Measurements from ENCODE around the gene FANK1.

The FANK1 gene, protein sequence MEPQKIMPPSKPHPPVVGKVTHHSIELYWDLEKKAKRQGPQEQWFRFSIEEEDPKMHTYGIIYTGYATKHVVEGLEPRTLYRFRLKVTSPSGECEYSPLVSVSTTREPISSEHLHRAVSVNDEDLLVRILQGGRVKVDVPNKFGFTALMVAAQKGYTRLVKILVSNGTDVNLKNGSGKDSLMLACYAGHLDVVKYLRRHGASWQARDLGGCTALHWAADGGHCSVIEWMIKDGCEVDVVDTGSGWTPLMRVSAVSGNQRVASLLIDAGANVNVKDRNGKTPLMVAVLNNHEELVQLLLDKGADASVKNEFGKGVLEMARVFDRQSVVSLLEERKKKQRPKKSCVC

DNA sequence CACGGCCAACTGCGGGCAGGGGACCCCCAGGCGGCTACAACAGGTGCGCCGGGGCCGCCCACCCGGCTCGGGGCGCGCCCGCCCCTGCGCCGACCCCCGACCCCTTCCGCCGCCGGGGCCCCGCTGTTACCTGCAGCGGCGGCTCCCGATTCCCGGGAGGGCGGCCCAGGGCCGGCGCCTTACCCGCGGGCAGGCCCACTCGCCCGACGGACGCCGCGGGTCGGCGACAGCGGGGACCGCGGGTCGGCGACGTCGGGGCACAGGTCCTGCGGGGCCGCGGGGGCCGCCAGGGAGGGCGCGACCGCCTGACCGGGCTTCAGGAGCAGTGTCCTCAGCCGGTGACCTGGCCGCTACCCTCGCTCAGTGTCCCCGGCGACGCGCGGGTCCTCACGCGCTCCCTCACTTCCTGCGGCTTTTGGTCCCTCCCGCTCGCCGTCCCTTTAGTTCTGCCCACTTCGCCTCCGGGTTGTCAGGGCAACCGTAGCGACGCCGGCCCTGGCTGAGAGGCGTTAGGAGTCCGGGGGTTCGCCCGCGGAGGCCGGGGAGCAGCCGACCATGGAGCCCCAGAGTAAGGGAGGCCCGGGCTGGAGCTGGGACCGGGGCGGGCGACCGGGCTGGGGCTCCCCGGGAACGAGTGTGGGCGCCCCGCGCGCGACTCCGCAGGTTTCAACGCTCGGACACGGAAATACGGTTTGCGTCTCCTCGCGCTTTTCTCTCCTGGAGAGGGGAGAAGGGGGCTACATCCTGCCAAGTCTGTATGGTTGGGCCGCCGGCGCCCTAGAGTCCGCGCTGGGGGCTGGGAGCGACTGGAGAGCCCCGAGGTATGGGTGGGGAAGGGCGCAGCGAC lies at the start of gene FANK1:
Gene FANK1, plus strand, starts transcription at position 477 of the 847 bp plus-strand sequence. Its CDS starts 79 bp downstream, at position 556.
- DNase-seq (ENCODE audit: low read depth in 4 of 4, low spot score in 1 of 4): peak; percentile 49 to 76 (median 60)

DNA sequence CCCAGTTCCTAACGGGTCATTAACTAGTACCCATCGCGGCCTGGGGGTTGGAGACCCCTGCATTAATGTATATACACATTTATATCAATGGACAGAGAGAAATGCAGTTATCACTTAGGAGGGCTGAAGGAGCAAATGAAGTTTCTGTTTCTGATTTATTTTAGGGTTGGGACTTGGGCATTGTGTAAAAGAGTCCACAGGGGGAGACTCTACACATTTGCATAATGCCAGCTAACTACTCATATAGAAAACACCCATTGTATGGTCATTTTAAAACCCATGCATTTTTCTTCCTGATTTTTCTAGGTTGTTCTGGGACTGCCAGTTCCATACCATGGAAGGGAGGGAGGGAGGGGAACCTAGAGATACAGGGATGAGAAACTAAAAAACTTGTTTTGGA lies 49.5 kb upstream of the FANK1 start:
- DNase-seq (ENCODE audit: low read depth in 4 of 4, low spot score in 1 of 4): no peak

DNA sequence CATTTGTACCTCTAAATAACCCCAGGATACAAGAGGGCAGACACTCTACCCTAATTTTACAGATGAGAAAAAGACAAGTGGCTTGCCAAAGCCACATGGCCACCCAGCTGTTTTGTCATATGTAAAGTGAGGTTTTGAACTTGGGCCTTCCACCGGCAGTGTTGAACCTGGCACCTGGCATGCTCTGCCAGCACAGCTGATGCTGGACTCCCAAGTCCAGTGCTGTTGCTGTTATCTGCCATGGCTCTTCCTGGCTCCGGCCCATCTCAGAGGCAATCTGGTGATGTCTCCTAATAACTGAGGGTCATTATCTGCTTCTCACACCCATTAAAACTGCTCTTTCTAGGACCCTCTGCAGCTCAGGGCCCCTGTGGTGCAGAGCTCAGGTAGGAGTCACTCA lies 48.0 kb upstream of the FANK1 start:
- no peak for DNase-seq (ENCODE audit: low read depth in 4 of 4, low spot score in 1 of 4)

DNA sequence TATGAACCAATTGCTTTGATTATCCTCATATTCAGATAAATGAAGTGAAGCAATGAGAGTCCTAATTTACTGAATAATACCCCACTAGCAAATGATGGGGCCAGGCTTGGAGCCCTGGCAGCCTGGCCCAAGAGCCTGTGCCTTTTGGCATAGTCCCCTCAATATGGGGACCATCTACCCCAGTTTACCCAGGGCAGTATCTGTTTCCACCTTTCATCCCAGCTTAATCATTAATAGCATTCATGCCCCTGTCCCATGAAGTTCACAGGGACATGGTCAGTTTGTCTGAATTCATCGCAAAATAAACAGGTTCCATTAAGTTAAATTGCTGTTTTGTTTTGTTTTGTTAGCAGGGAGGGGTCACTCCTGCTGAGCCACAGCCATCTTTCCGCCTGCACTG lies 47.5 kb upstream of the FANK1 start:
- no peak for DNase-seq (ENCODE audit: low read depth in 4 of 4, low spot score in 1 of 4)

DNA sequence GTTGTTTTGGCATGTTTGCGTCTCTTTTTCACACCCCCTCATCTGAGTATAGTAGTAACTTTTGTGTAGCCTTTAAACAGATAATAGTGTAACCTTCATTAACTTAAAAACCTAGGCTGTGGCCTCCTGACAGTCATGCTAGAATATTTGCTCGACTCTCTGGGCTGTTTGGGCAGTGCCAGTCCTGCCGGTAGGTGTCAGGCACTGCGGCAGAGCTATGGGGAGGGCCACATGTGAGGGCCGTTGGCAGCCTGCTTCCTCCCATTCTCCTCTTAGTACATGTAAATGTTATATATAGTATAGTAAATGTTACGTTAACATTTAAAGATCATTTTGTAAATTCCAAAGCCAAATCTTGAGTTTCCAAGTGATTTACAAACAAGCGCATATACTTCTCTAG lies 46.9 kb upstream of the FANK1 start:
- no peak for DNase-seq (ENCODE audit: low read depth in 4 of 4, low spot score in 1 of 4)

DNA sequence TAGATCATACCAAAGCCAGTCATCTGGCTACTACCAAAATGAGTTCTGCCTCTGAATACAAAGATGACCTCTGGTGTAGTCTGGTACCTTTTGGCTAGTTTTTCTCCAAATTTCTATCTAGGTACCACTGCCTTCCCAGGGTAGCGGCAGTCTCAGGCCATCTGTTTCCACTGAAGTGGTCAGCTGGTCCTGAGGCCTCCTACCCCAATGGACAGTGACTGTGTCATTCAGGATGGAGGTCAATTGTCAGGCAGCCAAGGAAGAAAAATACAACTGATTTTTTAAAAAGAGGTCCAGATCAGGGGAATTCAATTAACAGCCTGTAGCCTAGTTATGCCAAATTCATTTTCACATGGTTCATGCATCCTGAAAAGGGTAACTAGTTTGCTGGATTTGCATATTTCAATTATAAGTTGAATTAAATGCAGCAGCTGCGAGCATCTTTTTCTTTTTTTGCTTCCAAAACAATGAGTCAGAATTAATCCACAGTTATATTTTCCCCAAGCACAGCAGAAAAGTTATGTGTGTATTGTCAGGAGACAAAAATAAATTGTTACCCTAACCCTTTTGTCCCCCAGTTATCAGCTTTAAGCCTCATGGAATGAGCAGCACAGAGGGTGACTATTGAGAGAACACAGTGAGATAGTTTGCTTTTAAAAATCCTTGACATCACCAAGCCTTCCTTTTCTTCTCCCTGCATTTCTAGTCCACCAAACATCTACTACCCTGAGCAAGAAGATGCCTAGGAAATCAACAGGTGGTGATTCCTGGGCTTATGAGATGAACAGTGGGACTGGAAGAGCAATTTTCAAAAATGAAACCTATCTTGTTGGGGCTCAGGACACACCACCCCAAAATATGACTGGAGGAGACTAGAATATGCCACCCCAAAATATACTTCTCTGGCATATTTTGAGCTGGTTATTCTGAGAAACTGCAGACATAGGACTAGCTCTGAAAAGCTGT lies 45.3 kb upstream of the FANK1 start:
- DNase-seq (ENCODE audit: low read depth in 4 of 4, low spot score in 1 of 4): no peak

DNA sequence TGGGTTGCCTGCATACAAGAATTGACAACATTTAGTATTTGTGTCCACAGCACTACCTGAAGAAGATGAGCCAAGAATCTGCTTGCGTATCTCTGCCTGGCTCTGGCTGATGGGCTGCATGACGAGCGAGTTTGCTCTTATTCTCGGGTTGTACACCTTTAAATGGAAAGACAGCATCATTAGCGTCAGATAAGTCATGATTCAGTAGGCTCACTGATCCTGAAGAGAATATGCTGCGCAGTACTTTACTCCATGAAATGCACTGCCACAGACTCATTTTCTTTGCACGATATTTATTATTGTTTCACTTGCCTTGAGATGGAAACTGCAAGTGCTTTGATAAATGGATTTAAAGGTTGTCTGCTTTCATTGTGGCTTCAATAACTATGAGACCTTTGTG lies 43.9 kb upstream of the FANK1 start:
- DNase-seq (ENCODE audit: low read depth in 4 of 4, low spot score in 1 of 4): no peak

DNA sequence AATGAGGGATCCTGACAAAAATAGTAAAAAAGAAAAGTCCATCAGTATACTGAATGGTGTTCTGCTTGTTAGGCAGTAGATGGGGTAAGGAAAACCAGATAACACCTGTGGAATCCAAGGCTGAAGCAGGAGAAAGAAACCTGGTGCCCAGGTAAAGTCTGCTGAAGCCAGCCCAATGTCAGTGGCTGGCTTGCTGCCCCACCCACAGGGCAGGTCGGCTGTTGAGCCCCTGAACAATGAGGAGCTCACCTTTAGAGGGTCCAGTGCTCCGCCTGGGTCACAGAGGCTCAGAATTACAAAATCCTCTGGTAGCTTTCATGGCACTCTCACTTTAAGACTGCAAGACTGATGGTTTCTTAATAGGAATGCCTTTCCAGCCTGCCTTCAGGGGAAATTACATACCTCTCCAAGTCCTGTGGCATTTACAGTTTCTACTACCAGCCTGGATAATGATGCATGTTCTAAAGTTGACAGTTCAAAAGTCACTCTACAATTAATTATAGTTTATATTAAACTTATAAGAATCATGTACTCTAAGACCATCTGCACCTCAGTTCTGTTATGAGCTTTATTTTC lies 39.1 kb upstream of the FANK1 start:
- DNase-seq (ENCODE audit: low read depth in 4 of 4, low spot score in 1 of 4): no peak

DNA sequence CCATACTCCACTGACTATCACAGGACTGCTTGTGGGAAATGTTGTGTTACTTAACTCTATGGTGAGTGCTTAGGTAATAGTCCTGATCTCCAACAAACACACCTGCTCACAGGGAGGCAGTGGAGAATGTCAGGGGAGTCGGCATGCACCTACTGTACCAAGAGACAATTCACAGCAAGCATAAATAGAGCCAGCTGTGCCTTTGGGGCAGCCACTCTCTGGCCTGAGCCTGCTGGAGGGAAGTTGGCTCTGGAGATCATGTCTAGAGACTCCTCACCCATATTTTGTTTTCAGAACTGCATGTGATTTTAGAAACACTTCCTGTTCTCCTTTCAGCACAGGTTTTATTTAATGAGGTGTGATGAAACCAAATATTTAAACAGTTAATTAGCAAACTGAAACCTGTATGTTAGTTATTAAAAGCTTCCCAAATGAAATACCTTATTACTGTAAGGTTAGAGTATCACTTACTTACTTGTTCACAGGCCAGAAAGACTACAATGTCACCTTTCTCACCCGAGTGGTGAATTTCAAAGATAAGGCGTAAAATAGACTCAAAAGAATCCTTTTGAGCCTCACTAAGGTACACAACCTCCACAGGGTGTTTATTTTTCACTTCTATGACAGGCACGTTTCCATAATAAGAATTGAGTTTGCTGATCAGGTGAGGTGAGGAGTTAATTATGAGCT lies 37.1 kb upstream of the FANK1 start:
- no peak for DNase-seq (ENCODE audit: low read depth in 4 of 4, low spot score in 1 of 4)

DNA sequence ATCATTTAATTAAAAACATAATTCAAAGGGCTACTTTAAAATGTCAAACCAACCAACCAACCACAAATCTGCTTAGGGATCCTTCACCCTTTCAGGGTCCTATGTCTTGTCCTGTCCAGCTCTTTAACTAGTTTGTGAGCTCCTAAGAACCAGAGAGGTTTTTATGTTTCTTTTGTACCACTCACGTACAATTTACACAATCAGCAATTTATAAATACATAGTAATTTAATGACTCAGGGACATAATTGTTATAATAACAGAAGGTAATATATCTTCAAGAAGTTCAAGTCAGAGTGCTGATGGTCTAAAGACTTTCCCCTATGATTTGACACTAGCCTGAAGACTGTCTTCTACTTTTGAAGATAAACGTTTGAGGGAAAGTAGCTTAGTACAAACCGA lies 31.2 kb upstream of the FANK1 start:
- DNase-seq (ENCODE audit: low read depth in 4 of 4, low spot score in 1 of 4): no peak

DNA sequence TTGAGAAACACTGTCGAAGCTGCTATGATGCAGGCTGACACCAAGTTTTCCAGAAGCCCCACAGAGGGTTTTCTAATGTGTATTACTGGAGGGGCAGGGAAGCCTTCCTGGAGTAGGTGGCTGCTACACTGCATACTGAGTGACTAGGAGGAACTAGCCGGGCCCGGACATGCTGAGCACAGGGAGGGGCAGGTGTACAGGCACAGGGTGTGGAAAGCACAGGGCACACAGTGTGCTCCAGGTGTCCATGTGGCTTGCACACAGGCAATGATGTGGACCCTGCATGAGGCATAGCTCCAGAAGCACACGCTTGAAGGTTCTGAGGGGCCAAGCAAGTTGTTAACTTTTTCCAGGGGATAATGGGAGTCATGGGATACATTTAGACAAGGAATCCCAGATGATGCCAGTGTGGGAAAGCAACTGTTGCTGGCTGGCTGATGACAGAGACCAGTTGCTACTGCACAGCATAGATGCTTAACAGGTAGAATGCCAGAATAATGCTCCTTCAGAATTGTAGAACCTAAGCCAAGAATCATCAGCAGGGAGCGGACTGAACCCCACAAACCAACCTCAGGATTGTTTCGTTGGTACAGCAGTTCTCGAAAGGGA lies 29.8 kb upstream of the FANK1 start:
- no peak for DNase-seq (ENCODE audit: low read depth in 4 of 4, low spot score in 1 of 4)

DNA sequence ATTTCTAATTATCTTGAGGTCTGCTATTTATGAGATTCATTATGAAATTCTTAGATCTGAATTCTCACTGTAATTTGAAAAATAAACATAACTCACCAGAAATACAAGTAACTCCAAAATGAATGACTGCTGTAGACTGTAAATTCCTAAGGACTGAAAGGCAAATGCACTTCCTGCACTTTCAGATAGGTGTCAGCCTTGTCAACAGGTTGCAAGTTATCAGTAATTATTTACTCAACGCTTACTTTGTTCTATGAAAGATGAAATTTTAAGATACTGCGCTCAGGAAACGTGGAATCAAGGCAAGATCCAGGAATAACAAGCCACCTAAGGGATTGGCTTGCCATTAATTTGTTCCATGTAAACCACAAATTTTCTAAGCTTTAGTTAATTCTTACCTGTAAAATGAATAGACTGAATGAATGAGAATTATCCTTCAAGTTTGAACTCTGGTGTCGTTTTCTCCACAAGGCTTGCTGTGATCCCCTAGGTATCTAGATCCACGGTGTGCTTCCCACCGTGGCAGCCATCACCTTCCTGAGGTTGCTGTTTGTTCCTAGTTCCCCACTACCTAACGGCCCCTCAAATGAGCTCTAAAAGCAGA lies 27.9 kb upstream of the FANK1 start:
- no peak for DNase-seq (ENCODE audit: low read depth in 4 of 4, low spot score in 1 of 4)

DNA sequence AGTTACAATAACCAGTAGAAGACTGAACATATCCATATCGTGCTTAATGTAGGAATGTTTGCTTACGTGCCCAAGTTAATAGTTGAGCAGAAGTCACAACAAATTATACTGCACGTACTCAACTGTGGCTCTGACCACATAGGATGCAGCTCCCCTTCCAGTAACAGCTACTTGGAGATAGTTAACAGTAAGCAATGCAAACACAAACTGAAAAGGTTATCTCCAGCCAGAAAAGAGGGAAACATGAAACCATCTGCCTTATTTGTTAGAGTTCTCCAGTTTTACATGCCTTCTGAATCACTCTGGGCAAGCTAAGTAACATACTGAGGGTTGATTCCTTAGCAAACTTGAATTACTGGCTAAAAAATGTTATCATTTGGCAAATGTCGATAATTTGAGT lies 25.0 kb upstream of the FANK1 start:
- DNase-seq (ENCODE audit: low read depth in 4 of 4, low spot score in 1 of 4): no peak

DNA sequence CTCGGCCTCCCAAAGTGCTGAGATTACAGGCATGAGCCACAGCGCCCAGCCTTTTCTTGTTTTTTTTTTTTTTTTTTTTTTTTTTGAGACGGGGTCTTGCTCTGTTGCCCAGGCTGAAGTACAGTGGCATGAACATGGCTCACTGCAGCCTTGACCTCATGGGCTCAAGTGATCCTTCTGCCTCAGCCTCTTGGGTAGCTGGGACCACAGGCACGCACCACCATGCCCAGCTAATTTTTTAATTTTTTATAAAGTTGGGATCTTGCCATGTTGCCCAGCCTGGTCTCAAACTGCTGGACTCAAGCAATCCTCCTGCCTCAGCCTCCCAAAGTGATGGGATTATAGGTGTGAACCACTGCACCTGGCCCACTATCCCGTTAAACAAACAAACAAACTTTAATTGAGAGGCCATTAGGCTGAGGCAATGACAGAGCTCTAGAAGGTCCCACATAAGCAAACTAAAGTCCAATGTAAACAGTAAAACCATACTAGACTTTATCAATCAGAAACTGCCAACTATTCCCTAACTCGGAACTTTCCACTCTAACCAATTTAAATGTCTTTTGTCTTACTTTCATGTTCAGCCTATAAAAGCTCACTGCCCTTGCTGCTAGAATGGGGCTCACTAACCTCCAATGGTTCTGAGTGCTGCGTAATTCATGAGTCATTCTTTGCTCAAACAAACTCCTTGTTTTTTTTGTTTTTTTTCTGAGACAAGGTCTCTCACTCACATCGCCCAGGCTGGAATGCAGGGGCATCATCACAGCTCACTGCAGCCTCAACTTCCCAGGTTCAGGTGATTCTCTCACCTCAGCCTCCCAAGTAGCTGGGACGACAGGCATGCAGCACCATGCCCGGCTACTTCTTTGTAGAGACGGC lies 17.2 kb upstream of the FANK1 start:
- no peak for DNase-seq (ENCODE audit: low read depth in 4 of 4, low spot score in 1 of 4)

DNA sequence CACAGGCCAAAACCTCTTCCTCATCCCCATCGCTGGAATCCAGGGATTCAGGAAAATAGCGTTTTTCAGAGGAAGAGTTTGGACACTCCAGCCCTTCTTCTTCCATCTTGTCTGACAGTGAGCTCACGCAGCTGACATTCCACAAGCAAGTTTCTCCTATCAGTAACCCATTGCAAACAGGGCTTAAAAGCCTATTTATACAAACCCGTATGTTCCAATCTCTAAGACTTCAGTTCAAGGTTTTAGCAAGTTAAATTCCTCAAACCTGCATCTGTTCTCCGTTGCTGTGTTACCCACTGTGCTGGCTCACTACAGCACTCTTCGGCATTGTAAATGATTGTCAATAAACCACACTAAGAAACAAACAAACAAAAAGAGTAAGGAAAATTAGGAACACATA lies 15.6 kb upstream of the FANK1 start:
- no peak for DNase-seq (ENCODE audit: low read depth in 4 of 4, low spot score in 1 of 4)

DNA sequence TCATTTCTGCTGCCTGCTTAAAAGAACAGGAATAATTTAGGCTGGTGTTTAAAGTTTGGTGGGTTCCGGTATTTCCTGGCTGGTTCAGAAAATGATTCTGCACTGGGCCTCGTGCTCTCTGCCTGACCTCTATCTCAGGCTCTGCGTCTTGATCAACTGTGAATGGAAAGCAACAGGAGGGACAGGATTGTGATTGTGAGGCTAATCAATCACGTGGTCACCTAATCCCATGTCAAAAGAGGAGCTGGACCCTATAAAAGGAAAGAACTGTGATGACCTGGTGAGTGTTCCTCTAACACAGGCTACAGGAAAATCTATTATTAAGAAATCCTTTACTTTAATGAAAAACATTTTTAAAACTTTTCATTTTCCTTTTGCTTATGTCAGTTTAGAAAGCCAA lies 15.2 kb upstream of the FANK1 start, which contains the start of gene DHX32:
Gene DHX32, minus strand, starts transcription at position 101 of the 400 bp plus-strand sequence. CDS start 468 bp downstream, outside the sequence.
- DNase-seq (ENCODE audit: low read depth in 4 of 4, low spot score in 1 of 4): no peak

DNA sequence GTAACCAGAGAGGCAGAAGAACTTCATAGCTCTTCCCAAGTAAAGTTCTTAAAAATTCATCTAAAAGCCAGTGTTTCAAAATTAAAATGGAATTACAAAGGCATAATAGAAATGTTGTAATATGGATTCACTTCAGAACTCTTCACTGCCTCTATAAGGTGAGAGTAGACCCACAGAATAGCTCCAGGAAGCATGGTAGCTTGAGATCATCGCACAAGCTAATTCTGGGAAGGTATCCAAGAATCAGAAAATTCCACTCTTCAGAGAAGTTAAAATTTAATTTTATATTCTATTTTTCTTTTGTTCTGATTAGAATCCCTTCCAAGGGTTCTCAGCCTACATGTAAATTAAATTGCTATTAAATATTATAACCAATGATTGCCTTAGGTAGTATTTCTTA lies 13.8 kb upstream of the FANK1 start:
- no peak for DNase-seq (ENCODE audit: low read depth in 4 of 4, low spot score in 1 of 4)

DNA sequence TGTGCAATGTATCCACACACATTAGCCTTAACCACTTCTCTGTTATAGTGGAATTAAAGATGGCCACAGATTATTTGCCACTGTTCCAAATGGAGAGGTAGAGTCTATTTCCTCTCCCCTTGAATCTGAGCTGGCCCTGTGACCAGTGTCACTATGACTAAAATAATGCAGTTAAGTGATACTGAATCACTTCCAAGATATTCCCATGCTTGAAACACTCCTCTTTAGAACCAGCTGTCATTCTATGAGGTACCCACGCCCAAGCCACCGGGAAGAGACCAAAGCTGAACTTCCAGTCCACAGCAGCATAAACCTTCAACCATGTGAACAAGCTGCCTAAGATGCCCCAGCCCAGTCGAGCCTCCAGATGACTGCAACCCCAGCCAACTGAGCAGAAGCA lies 13.2 kb upstream of the FANK1 start:
- DNase-seq (ENCODE audit: low read depth in 4 of 4, low spot score in 1 of 4): no peak

Data from stimulated activated CD4-positive, alpha-beta T cell treated with anti-CD3 and anti-CD28 coated beads, Interleukin-1b, Interleukin-23, amount 100 ng/mL, for 24 hours (primary cell).